Endodermal cell (in vitro differentiated cells): ENCODE measurements around the gene SSBP2. TPM values are rescaled to one million over a fixed set of nuclear protein-coding genes. Genes with fewer than 3 reads are reported as not detected.

Experiments
- DNase-seq: peaks from one replicate; pipeline ENCODE4 v3.0.0-alpha.2; 2017
- H3K27ac ChIP-seq: 2 replicates; pipeline ENCODE4 v1.5.1; 2013; ENCODE audit warnings: mild to moderate bottlenecking, low read depth, low read length, moderate library complexity
- H3K27me3 ChIP-seq: 2 replicates; pipeline ENCODE4 v1.6.1; 2013; ENCODE audit warnings: mild to moderate bottlenecking, low read length, moderate library complexity; ENCODE audit not compliant: insufficient read depth, control insufficient read depth, poor library complexity, severe bottlenecking
- H3K36me3 ChIP-seq: 2 replicates; pipeline ENCODE4 v1.7.0; 2013; ENCODE audit warnings: mild to moderate bottlenecking, low read length, moderate library complexity; ENCODE audit not compliant: control insufficient read depth, insufficient read depth
- H3K4me1 ChIP-seq: one replicate; pipeline ENCODE4 v1.7.0; 2013; ENCODE audit warnings: low read length; ENCODE audit not compliant: control insufficient read depth, insufficient read depth
- H3K4me3 ChIP-seq: 2 replicates; pipeline ENCODE4 v1.5.1; 2013; ENCODE audit warnings: mild to moderate bottlenecking, low read length, moderate library complexity
- H3K9ac ChIP-seq: 2 replicates; pipeline ENCODE4 v1.6.1; 2013; ENCODE audit warnings: mild to moderate bottlenecking, low read length, moderate library complexity; ENCODE audit not compliant: poor library complexity, severe bottlenecking; ENCODE audit errors: extremely low read depth
- H3K9me3 ChIP-seq: 2 replicates; pipeline ENCODE4 v1.6.1; 2013; ENCODE audit warnings: mild to moderate bottlenecking, low read length, moderate library complexity; ENCODE audit not compliant: control insufficient read depth
- H3K27ac Mint-ChIP-seq: 2 replicates; pipeline ENCODE4 v1.8.0; 2020; ENCODE audit warnings: mixed read lengths
- H3K27me3 Mint-ChIP-seq: 2 replicates; pipeline ENCODE4 v1.8.0; 2021; ENCODE audit warnings: mild to moderate bottlenecking, mixed read lengths; ENCODE audit not compliant: insufficient read depth
- H3K36me3 Mint-ChIP-seq: 2 replicates; pipeline ENCODE4 v1.8.0; 2020; ENCODE audit warnings: low read depth, mixed read lengths
- H3K4me1 Mint-ChIP-seq: 2 replicates; pipeline ENCODE4 v1.8.0; 2020; ENCODE audit warnings: mixed read lengths
- H3K4me3 Mint-ChIP-seq: 2 replicates; pipeline ENCODE4 v1.8.0; 2020; ENCODE audit warnings: mild to moderate bottlenecking, moderate library complexity, mixed read lengths
- H3K9me3 Mint-ChIP-seq: 2 replicates; pipeline ENCODE4 v1.8.0; 2020; ENCODE audit warnings: mild to moderate bottlenecking, mixed read lengths
- WGBS, 2 experiments: methylation state at CpG; one replicate each; pipeline versions ENCODE4 v1.1.5 to v1.1.7; 2013; ENCODE audit warnings: missing lambda C conversion rate in 2 of 2, mixed read lengths in 1 of 2; ENCODE audit not compliant: insufficient coverage in 1 of 2, insufficient read length in 1 of 2; 5-methylcytosine and 5-hydroxymethylcytosine counted together
- total RNA-seq, 2 donors: library from RNA; stranded (reverse); fragmentation: NEBNext Ultra II Directional in 1 of 2; extraction: Animal tissue kit (Norgen Biotek cat#: 25700) in 1 of 2; gene quantifications; 2 replicates in 1 of 2; 3 replicates in 1 of 2; pipeline ENCODE4 v1.2.1, GENCODE V29; 2021
- TF ChIP-seq, protein P1 (sequence below): fragments of 200-600 bp; sonication (generic); conservative IDR thresholded peaks from 2 replicates; pipeline ENCODE4 v1.5.0; 2021; ENCODE audit warnings: antibody characterized with exemption, mild to moderate bottlenecking

Gene SSBP2
- total RNA-seq, 2 donors from 2014 or later, result 27.5 to 30.2 TPM

DNA sequence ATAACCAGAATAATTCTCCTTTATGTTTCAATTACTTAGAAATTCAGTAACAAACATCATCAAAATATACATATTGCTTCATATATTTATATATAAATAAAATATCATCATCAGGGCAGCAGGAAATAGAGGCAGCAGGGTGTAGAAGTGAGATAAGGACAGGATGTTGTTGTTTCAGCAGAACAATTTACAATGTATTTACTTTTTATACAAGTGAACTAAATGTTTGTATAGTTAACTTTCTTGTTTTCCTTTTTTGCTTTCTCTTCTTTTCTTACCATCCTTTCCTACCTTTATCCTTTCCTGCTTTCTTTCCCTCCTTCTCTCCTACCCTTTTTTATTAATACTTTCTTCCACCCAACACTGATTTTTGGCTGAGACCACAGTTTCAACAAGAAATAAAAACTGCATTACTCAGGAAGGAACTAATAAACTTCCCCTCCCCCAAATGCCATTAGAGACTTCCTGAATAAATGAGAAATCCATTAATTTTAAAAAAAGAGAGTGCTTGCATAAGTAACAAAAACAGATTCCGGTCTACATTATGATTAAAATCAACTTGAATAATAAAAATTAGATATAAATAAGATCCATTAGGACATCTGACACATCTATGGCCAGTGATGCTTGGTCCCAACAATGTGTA, 197.2 kb downstream of the SSBP2 start:
- TF ChIP-seq, protein P1, sequence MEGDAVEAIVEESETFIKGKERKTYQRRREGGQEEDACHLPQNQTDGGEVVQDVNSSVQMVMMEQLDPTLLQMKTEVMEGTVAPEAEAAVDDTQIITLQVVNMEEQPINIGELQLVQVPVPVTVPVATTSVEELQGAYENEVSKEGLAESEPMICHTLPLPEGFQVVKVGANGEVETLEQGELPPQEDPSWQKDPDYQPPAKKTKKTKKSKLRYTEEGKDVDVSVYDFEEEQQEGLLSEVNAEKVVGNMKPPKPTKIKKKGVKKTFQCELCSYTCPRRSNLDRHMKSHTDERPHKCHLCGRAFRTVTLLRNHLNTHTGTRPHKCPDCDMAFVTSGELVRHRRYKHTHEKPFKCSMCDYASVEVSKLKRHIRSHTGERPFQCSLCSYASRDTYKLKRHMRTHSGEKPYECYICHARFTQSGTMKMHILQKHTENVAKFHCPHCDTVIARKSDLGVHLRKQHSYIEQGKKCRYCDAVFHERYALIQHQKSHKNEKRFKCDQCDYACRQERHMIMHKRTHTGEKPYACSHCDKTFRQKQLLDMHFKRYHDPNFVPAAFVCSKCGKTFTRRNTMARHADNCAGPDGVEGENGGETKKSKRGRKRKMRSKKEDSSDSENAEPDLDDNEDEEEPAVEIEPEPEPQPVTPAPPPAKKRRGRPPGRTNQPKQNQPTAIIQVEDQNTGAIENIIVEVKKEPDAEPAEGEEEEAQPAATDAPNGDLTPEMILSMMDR, result no peak
- no CpG with 5 or more reads among the region's 1 CpG for WGBS, 2 experiments
- Mint-ChIP-seq H3K4me3 (no peak overlapping the region), H3K27ac (peak overlapping the region; percentile 64), H3K9me3 (no peaks in the 10 kb centered on the region), H3K27me3 (no peaks in the 10 kb centered on the region), H3K4me1 (peaks cover 4% of the 10 kb centered on the region), H3K36me3 (no peaks in the 10 kb centered on the region)
- DNase-seq, result no peak
- Histone ChIP-seq H3K36me3 (no peaks in the 10 kb centered on the region), H3K4me3 (no peak overlapping the region), H3K4me1 (no peaks in the 10 kb centered on the region), H3K9me3 (no peaks in the 10 kb centered on the region), H3K9ac (no peak overlapping the region), H3K27ac (no peak overlapping the region), H3K27me3 (no peaks in the 10 kb centered on the region)

DNA sequence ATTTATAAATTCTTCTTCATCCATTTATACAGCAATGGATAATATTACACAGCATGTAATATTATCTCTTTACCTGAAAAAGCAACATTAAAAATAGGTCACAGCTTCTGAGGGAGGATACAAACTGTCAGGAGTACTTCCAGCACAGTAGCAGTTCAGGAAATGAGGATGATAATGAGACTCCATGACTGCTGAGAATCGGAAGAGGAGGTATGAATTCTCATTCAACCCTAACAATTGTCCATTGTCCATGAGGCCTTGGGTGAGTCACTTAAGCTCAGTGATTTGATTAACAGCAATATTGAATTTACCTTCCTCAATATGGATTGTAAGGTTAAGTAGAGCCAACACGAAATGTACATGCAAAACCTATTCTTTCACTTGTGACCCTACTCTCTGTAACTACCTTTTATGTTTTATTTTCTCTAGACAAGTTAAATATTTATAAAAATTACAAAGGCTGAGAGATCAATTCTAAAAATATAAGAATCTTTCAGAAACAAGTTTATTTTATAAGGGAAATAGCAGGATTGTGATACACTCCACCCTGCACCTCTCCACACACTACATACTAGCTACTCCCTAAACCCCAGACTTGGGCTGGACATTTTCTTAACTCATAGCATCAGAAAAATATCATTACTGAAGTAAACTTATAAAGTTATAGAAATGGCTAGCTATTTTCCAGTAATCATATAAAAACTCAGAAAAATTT, 197.9 kb downstream of the SSBP2 start:
- 85% methylated on average over 2 of the region's 2 CpGs; no CpG with 5 or more reads in 1 of the 2 experiments for WGBS, 2 experiments
- Mint-ChIP-seq H3K4me1 (peaks cover 4% of the 10 kb centered on the region), H3K36me3 (no peaks in the 10 kb centered on the region), H3K4me3 (no peak overlapping the region), H3K9me3 (no peaks in the 10 kb centered on the region), H3K27me3 (no peaks in the 10 kb centered on the region), H3K27ac (no peak overlapping the region)
- Histone ChIP-seq H3K27me3 (no peaks in the 10 kb centered on the region), H3K9ac (no peak overlapping the region), H3K4me1 (no peaks in the 10 kb centered on the region), H3K9me3 (no peaks in the 10 kb centered on the region), H3K27ac (no peak overlapping the region), H3K36me3 (no peaks in the 10 kb centered on the region), H3K4me3 (no peak overlapping the region)
- TF ChIP-seq, protein P1, result no peak
- no peak for DNase-seq

DNA sequence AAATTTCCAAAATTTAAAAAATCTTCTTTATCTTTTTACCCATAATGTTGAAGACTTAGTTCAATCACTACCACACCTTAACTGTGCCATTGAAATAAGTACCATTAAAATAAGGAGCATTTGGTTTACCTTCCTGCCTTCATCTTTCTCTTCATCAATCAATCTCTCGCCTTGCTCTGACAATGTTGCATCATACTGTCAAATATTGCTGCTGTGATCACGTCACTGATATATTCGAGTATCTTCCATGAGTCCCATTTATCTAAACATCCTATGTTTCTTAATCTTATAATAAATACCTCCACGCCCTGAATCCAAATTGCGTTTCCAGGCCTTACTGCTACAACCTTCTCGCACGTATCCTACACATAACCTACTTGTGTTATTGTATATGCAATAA, 201.8 kb downstream of the SSBP2 start:
- DNase-seq, result no peak
- Mint-ChIP-seq H3K27me3 (no peaks in the 10 kb centered on the region), H3K36me3 (no peaks in the 10 kb centered on the region), H3K4me3 (no peak overlapping the region), H3K27ac (no peak overlapping the region), H3K4me1 (peaks cover 8% of the 10 kb centered on the region), H3K9me3 (no peaks in the 10 kb centered on the region)
- WGBS, 2 experiments, result 93 to 97% methylated on average over 3 to 5 of the region's 7 CpGs
- Histone ChIP-seq H3K9me3 (no peaks in the 10 kb centered on the region), H3K36me3 (no peaks in the 10 kb centered on the region), H3K9ac (no peak overlapping the region), H3K27me3 (no peaks in the 10 kb centered on the region), H3K4me1 (no peaks in the 10 kb centered on the region), H3K4me3 (no peak overlapping the region), H3K27ac (no peak overlapping the region)
- TF ChIP-seq, protein P1, result no peak
